Spleen (tissue), 11 donors: Measurements from ENCODE around the gene ABCA10. TPM values are rescaled to one million over a fixed set of nuclear protein-coding genes. Genes with fewer than 3 reads are reported as not detected.

Source experiments
- DNase-seq: peaks from one replicate; pipeline ENCODE4 v3.0.0-alpha.2; 2020
- H3K27ac ChIP-seq, 8 donors: fragments of 200-600 bp; sonication (generic) in 7 of 8; 1 replicate in 4 of 8; 2 replicates in 4 of 8; pipeline versions ENCODE4 v1.5.0 to v1.8.0; 2016 to 2021; ENCODE audit warnings: inconsistent platforms in 4 of 8, mild to moderate bottlenecking in 4 of 8, moderate library complexity in 1 of 8
- H3K27me3 ChIP-seq, 7 donors: fragments of 200-600 bp; sonication (generic) in 6 of 7; replicated peaks in 1 of 7; 1 replicate in 4 of 7; 2 replicates in 3 of 7; pipeline versions ENCODE4 v1.5.0 to v1.8.0; 2016 to 2021; ENCODE audit warnings: inconsistent platforms in 3 of 7, mild to moderate bottlenecking in 1 of 7
- H3K36me3 ChIP-seq, 6 donors: fragments of 200-600 bp; sonication (generic) in 5 of 6; 1 replicate in 4 of 6; 2 replicates in 2 of 6; pipeline versions ENCODE4 v1.5.0 to v1.8.0; 2016 to 2021; ENCODE audit warnings: inconsistent platforms in 2 of 6
- H3K4me1 ChIP-seq, 6 donors: fragments of 200-600 bp; sonication (generic) in 5 of 6; 1 replicate in 3 of 6; 2 replicates in 3 of 6; pipeline versions ENCODE4 v1.5.0 to v1.8.0; 2016 to 2021; ENCODE audit warnings: inconsistent platforms in 3 of 6
- H3K4me3 ChIP-seq, 8 donors: fragments of 200-600 bp; sonication (generic) in 7 of 8; 1 replicate in 4 of 8; 2 replicates in 4 of 8; pipeline versions ENCODE4 v1.5.0 to v1.8.0; 2016 to 2021; ENCODE audit warnings: inconsistent platforms in 4 of 8, mild to moderate bottlenecking in 4 of 8, moderate library complexity in 2 of 8
- H3K9me3 ChIP-seq, 8 donors: fragments of 200-600 bp; sonication (generic) in 7 of 8; 1 replicate in 4 of 8; 2 replicates in 4 of 8; pipeline versions ENCODE4 v1.5.0 to v1.8.0; 2016 to 2021; ENCODE audit warnings: inconsistent platforms in 4 of 8
- CTCF ChIP-seq, 11 experiments: fragments of 200-600 bp in 7 of 11; fragments of 450-650 bp in 4 of 11; sonication (generic) in 4 of 11; IDR thresholded peaks in 8 of 11; conservative IDR thresholded peaks in 3 of 11; 1 replicate in 7 of 11; 2 replicates in 4 of 11; pipeline versions ENCODE4 v1.4.0 to v1.8.0; 2016 to 2021; ENCODE audit warnings: antibody characterized with exemption in 11 of 11, inconsistent platforms in 4 of 11, mild to moderate bottlenecking in 1 of 11
- POLR2A ChIP-seq, 3 donors: fragments of 450-650 bp; IDR thresholded peaks; one replicate each; pipeline ENCODE4 v1.5.1; 2017; ENCODE audit warnings: antibody characterized with exemption in 3 of 3, mild to moderate bottlenecking in 1 of 3
- POLR2AphosphoS5 ChIP-seq, 3 donors: sonication (generic); formaldehyde crosslinking; IDR thresholded peaks; one replicate each; pipeline ENCODE4 v1.5.1; 2017; ENCODE audit warnings: antibody characterized with exemption in 3 of 3
- WGBS, 5 donors: extraction: QIAGEN DNeasy Blood & Tissue Kit in 3 of 5; methylation state at CpG; one replicate each; pipeline versions ENCODE4 v1.1.5 to v1.1.7; 2013 to 2018; 5-methylcytosine and 5-hydroxymethylcytosine counted together
- intact Hi-C: fragments of 100-400 bp; cut with DNase I; formaldehyde crosslinking; loops from one replicate; pipeline ENCODE4 v1.15.0; 2023; ENCODE audit warnings: low total_unique reads
- polyA plus RNA-seq, 3 donors: library from polyadenylated mRNA; stranded (reverse); fragments of 200-250 nt; gene quantifications; one replicate each; pipeline ENCODE4 v1.2.1, GENCODE V29; 2013
- total RNA-seq, 7 donors: library from RNA; depleted of rRNA in 3 of 7; stranded (reverse); fragments of >200 nt in 3 of 7; fragmentation: NEBNext Ultra II Directional in 4 of 7; extraction: Animal tissue kit (Norgen Biotek cat#: 25700) in 4 of 7; gene quantifications; one replicate each; pipeline versions ENCODE4 v1.1.0 to v1.2.1, GENCODE V29; 2016 to 2021
- donor health status: healthy with polysubstance abuse.
- donor health status: DM: no; HTN: no; CAD: no; lungs with moderate emphysema.
- donor health status: DM: no; HTN: no; CAD: no.
- donor health status: Bipolar disorder and iron deficiency.
- donor health status: healthy.
- donor health status: DM: no; HTN: no; CAD: no.
- donor health status: DM: yes; HTN: yes; CAD: no.

ABCA10 gene
- total and polyA plus RNA-seq, 10 donors = 1.5 to 4.9 (median 2.4) TPM

DNA sequence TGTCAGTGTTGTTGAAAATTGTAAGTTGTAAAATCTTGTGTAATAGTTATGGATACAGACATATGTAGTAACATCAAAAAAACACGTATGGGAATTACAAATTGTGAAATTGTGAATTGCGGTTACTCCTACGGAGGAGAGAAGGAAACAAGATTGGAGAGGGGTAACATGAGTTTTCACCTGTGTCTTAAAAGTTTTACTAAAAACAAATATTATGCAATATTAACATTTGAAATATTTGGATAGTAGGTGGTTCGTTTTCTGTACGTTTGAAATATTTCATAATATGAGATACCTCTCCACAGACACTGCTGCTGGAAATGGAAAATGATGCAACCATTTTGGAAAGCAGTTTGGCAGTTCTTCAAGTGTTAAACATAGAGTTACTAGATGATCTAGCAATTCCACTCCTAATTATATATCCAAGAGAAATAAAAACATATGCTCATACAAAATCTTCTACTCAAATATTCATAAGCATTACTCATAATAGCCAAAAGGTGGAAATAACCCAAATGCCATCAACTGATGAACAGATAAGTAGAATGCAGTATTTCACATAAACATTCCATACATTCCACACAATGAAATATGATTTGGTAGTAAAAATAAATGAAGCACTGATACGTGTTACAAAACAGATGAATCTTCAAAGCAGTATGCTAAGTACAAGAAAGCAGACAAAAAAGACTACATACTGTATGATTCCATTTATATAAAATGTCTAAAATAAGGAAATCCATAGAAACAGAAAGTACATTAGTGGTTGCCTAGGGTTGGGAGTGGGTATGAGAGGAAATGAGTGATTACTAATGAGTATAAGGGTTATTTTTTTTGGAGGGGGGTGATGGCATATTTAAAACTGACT is 40.7 kb upstream of the ABCA10 start:
- intact Hi-C loops = no loop called here

DNA sequence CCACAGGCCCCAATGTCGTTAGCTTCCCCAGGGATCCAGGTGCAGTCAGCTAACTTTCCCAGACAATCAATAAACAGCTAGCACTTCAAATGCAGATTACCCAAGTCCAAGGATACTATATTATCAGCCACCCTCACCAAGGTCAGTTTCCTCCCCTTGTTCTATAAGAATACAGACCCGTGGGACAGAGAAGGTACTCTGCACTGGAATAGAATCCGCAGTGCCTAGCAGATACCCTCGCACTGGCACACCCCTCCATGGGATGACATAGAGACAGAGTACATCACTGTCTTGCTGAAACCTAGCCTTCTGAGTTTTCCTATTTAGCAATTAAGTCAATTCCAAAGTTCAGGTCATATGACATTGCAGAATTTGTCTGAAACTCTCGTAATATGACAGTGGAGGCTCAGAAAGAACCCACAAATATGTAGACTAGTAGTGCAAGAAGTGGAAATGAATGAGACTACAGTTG is 40.0 kb upstream of the ABCA10 start:
- H3K9me3 ChIP-seq = no peaks in the 10 kb centered on the region
- no peaks in the 10 kb centered on the region for H3K4me1 ChIP-seq
- TF ChIP-seq CTCF (IDR thresholded peaks at IDR 0.05 in 8 of 11, conservative IDR thresholded peaks at IDR 0.05 in 3 of 11) = no peak
- H3K4me3 ChIP-seq = no peak overlapping the region
- intact Hi-C loops = no loop called here
- H3K27me3 ChIP-seq = no peaks in the 10 kb centered on the region
- WGBS, 5 donors = 73 to 92% (median 80%) methylated on average over 5 of the region's 5 CpGs
- no peak overlapping the region for H3K27ac ChIP-seq
- H3K36me3 ChIP-seq = peaks cover 0 to 8% (median 0%) of the 10 kb centered on the region in 6 donors
- no peak for DNase-seq

More for the DNA sequence above, 40.7 kb upstream of the ABCA10 start:
- no peak for TF ChIP-seq CTCF (IDR thresholded peaks at IDR 0.05 in 8 of 11, conservative IDR thresholded peaks at IDR 0.05 in 3 of 11)
- TF ChIP-seq POLR2A (IDR thresholded peaks at IDR 0.05) = no peak
- no peak for TF ChIP-seq POLR2AphosphoS5 (IDR thresholded peaks at IDR 0.05)
- Histone ChIP-seq H3K36me3 (peaks cover 0 to under 1% (median 0%) of the 10 kb centered on the region in 6 donors), H3K9me3 (no peaks in the 10 kb centered on the region), H3K27ac (no peak overlapping the region), H3K4me1 (no peaks in the 10 kb centered on the region), H3K4me3 (no peak overlapping the region), H3K27me3 (no peaks in the 10 kb centered on the region)
- DNase-seq = no peak
- WGBS, 5 donors = 57 to 86% (median 76%) methylated on average over 6 of the region's 6 CpGs

- WGBS, 5 donors = 71 to 96% (median 88%) methylated on average over 3 of the region's 3 CpGs
- Histone ChIP-seq H3K27ac (no peak overlapping the region), H3K9me3 (no peaks in the 10 kb centered on the region), H3K4me3 (no peak overlapping the region), H3K27me3 (no peaks in the 10 kb centered on the region), H3K36me3 (peaks cover 0 to 8% (median 0%) of the 10 kb centered on the region in 6 donors), H3K4me1 (no peaks in the 10 kb centered on the region)
- no peak for DNase-seq
- TF ChIP-seq POLR2A (IDR thresholded peaks at IDR 0.05) = no peak
- TF ChIP-seq CTCF (IDR thresholded peaks at IDR 0.05 in 8 of 11, conservative IDR thresholded peaks at IDR 0.05 in 3 of 11) = no peak
- no peak for TF ChIP-seq POLR2AphosphoS5 (IDR thresholded peaks at IDR 0.05)
- intact Hi-C loops = no loop called here
Measured at GRCh38 chr17:69267219-69267618, 38.6 kb upstream of the ABCA10 start.

- Histone ChIP-seq H3K36me3 (peaks cover 0 to 8% (median 0%) of the 10 kb centered on the region in 6 donors), H3K27ac (no peak overlapping the region), H3K4me1 (no peaks in the 10 kb centered on the region), H3K4me3 (no peak overlapping the region), H3K9me3 (no peaks in the 10 kb centered on the region), H3K27me3 (no peaks in the 10 kb centered on the region)
- 88 to 98% (median 92%) methylated on average over 1 of the region's 1 CpG for WGBS, 5 donors
- no peak for DNase-seq
- TF ChIP-seq POLR2A (IDR thresholded peaks at IDR 0.05) = no peak
- no peak for TF ChIP-seq POLR2AphosphoS5 (IDR thresholded peaks at IDR 0.05)
- TF ChIP-seq CTCF (IDR thresholded peaks at IDR 0.05 in 8 of 11, conservative IDR thresholded peaks at IDR 0.05 in 3 of 11) = no peak
- intact Hi-C loops = no loop called here
Measured at GRCh38 chr17:69265873-69266272, 37.2 kb upstream of the ABCA10 start.
